ENCODE results near the gene NUDT7. TPM values are rescaled to one million over a fixed set of nuclear protein-coding genes. Genes with fewer than 3 reads are reported as not detected.

NUDT7 gene
- total RNA-seq, 1 experiment from 2014 or later: 1.2 TPM

DNA sequence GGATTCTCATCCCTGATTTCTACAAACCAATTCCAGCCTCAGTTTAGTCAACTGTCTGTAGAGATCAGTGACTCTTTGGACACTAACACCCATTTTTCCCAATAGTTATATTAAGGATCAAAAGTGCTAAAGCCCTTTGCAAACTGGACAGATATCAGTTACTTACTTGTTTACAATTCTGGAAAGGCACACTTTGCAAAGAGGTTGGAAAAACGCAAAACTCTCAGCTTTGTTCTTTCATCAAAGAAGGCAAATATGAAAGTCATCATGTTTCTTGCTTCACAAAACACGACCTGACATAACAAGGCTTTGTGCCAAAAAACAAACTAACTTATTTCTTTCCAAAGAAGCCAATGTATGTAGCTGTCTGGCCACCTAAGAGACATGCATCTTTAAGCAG is 39.9 kb downstream of the NUDT7 start:
- POLR2A ChIA-PET (ENCODE audit: low non-redundant PET): no interaction called here
- intact Hi-C loops (cut with micrococcal nuclease; ENCODE audit: unreplicated experiment): no loop called here
- Histone ChIP-seq H3K4me1 (ENCODE audit: insufficient read depth, low read length, poor library complexity, severe bottlenecking) (no peaks in the 10 kb centered on the region), H3K9me3 (ENCODE audit: low read depth, low read length, poor library complexity, severe bottlenecking) (no peaks in the 10 kb centered on the region), H3K36me3 (ENCODE audit: insufficient read depth, low read length, poor library complexity, severe bottlenecking) (no peaks in the 10 kb centered on the region), H3K27ac (ENCODE audit: low read depth, low read length, poor library complexity, severe bottlenecking) (no peak overlapping the region), H3K27me3 (replicated peaks; ENCODE audit: insufficient read depth, low read depth, low read length, poor library complexity) (no peaks in the 10 kb centered on the region), H3K4me3 (ENCODE audit: low read depth, low read length, poor library complexity, severe bottlenecking) (no peak overlapping the region)
- BruUV-seq (replicated peaks): no TSS peak
- CTCF ChIA-PET: no interaction called here
- no peak for TF ChIP-seq EZH2 (IDR thresholded peaks at IDR 0.05; ENCODE audit: borderline replicate concordance, low read depth, low read length, poor library complexity, severe bottlenecking)
- TF ChIP-seq, protein P1, sequence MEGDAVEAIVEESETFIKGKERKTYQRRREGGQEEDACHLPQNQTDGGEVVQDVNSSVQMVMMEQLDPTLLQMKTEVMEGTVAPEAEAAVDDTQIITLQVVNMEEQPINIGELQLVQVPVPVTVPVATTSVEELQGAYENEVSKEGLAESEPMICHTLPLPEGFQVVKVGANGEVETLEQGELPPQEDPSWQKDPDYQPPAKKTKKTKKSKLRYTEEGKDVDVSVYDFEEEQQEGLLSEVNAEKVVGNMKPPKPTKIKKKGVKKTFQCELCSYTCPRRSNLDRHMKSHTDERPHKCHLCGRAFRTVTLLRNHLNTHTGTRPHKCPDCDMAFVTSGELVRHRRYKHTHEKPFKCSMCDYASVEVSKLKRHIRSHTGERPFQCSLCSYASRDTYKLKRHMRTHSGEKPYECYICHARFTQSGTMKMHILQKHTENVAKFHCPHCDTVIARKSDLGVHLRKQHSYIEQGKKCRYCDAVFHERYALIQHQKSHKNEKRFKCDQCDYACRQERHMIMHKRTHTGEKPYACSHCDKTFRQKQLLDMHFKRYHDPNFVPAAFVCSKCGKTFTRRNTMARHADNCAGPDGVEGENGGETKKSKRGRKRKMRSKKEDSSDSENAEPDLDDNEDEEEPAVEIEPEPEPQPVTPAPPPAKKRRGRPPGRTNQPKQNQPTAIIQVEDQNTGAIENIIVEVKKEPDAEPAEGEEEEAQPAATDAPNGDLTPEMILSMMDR (conservative IDR thresholded peaks at IDR 0.05; ENCODE audit: low read depth, low read length): no peak
- no peak for DNase-seq (ENCODE audit: low spot score)

DNA sequence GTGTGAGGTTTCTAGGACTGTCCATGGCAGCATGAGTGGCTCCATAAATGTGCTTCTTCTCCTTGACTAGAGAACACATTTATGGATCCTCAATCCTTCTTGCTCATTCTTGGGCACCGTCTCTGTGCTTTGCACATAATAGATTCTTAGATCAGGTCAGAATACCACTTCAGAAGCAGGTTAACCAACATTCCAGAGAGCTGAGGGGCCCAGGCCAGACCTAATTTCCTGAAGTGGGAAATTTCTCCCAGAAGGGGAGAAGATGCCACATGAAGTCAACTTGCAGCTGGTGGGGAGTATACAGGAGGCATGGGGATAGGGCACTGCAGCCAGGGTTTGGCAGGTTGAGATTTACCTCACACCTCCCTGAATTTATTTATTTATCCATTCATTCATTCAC is 41.7 kb downstream of the NUDT7 start:
- DNase-seq (ENCODE audit: low spot score): no peak
- ChIA-PET POLR2A (ENCODE audit: low non-redundant PET) (no interaction called here), CTCF (no interaction called here)
- H3K9me3 ChIP-seq (ENCODE audit: low read depth, low read length, poor library complexity, severe bottlenecking): no peaks in the 10 kb centered on the region
- no peak overlapping the region for H3K4me3 ChIP-seq (ENCODE audit: low read depth, low read length, poor library complexity, severe bottlenecking)
- no peaks in the 10 kb centered on the region for H3K4me1 ChIP-seq (ENCODE audit: insufficient read depth, low read length, poor library complexity, severe bottlenecking)
- no peak overlapping the region for H3K27ac ChIP-seq (ENCODE audit: low read depth, low read length, poor library complexity, severe bottlenecking)
- no peaks in the 10 kb centered on the region for H3K36me3 ChIP-seq (ENCODE audit: insufficient read depth, low read length, poor library complexity, severe bottlenecking)
- intact Hi-C loops (cut with micrococcal nuclease; ENCODE audit: unreplicated experiment): no loop called here
- BruUV-seq (replicated peaks): no TSS peak
- TF ChIP-seq, protein P1 (conservative IDR thresholded peaks at IDR 0.05; ENCODE audit: low read depth, low read length): no peak
- TF ChIP-seq EZH2 (IDR thresholded peaks at IDR 0.05; ENCODE audit: borderline replicate concordance, low read depth, low read length, poor library complexity, severe bottlenecking): no peak
- H3K27me3 ChIP-seq (replicated peaks; ENCODE audit: insufficient read depth, low read depth, low read length, poor library complexity): no peaks in the 10 kb centered on the region

DNA sequence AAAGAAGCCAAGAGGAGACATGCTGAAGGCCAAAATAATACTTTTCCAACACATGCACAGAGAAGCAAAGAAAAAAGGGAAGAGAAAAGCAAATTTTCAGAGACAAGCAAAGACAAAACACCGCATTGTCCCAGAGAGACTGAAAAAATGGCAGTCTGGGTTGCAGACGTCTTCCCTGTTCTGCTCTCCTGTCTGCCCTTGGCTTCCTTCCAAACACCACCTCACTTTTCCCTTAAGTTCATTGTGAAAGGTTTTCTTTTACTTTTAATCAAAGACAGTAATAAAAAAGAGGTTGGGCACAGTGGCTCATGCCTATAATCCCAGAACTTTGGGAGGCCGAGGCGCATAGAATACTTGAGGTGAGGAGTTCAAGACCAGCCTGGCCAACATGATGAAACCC is 44.9 kb downstream of the NUDT7 start:
- intact Hi-C loops (cut with micrococcal nuclease; ENCODE audit: unreplicated experiment): no loop called here
- POLR2A ChIA-PET (ENCODE audit: low non-redundant PET): no interaction called here
- H3K36me3 ChIP-seq (ENCODE audit: insufficient read depth, low read length, poor library complexity, severe bottlenecking): no peaks in the 10 kb centered on the region
- H3K4me3 ChIP-seq (ENCODE audit: low read depth, low read length, poor library complexity, severe bottlenecking): no peak overlapping the region
- no TSS peak for BruUV-seq (replicated peaks)
- DNase-seq (ENCODE audit: low spot score): no peak
- CTCF ChIA-PET: no interaction called here
- TF ChIP-seq, protein P1 (conservative IDR thresholded peaks at IDR 0.05; ENCODE audit: low read depth, low read length): no peak
- no peak for TF ChIP-seq EZH2 (IDR thresholded peaks at IDR 0.05; ENCODE audit: borderline replicate concordance, low read depth, low read length, poor library complexity, severe bottlenecking)
- no peaks in the 10 kb centered on the region for H3K27me3 ChIP-seq (replicated peaks; ENCODE audit: insufficient read depth, low read depth, low read length, poor library complexity)
- H3K27ac ChIP-seq (ENCODE audit: low read depth, low read length, poor library complexity, severe bottlenecking): no peak overlapping the region
- no peaks in the 10 kb centered on the region for H3K9me3 ChIP-seq (ENCODE audit: low read depth, low read length, poor library complexity, severe bottlenecking)
- H3K4me1 ChIP-seq (ENCODE audit: insufficient read depth, low read length, poor library complexity, severe bottlenecking): no peaks in the 10 kb centered on the region

Measured in A673 (cell line).